GM21786 (cell line): ENCODE data around the gene ADAMTSL1.

Experiments
- ATAC-seq: cut with Tn5 transposase; IDR thresholded peaks from one replicate; pipeline ENCODE4 v1.9.1; 2021; ENCODE audit not compliant: unreplicated experiment

Gene ADAMTSL1

DNA sequence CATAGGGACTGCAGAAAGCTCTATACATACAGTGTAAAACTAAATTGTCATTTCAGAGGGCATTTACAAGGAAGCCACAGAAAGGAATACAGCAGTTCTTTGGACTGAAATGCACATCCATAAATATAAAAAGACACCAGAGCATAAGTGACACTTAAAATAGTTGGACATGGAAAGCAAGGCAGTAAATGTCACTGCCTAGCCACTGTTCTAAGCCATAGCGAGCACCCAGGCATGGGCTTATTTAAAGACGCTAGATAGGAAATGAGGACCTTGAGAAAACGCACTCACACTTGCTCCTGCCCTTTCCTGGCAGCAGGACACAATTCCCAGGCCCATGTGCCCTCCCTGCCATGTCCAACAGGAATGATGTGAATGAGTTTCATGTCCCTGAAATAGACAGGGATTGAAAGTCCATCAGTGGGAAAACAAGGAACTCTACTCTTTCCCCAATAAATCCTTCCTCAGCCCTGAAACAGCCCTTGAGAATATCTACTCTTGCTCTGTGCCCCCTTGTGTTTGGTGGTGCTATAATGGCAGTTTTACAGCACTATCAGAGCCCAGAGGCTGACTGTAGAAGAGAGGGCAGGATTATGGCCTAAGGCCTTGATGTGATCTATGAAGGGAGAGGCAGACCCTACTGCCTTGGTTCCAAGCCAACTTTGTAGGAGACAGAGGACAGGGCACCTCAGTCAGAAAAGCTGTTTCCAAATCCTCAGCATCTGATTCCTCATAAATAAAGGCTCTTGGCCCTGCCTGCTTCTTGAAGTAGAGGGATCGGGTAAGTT, 376.1 kb downstream of the ADAMTSL1 start:
- ATAC-seq: no peak

DNA sequence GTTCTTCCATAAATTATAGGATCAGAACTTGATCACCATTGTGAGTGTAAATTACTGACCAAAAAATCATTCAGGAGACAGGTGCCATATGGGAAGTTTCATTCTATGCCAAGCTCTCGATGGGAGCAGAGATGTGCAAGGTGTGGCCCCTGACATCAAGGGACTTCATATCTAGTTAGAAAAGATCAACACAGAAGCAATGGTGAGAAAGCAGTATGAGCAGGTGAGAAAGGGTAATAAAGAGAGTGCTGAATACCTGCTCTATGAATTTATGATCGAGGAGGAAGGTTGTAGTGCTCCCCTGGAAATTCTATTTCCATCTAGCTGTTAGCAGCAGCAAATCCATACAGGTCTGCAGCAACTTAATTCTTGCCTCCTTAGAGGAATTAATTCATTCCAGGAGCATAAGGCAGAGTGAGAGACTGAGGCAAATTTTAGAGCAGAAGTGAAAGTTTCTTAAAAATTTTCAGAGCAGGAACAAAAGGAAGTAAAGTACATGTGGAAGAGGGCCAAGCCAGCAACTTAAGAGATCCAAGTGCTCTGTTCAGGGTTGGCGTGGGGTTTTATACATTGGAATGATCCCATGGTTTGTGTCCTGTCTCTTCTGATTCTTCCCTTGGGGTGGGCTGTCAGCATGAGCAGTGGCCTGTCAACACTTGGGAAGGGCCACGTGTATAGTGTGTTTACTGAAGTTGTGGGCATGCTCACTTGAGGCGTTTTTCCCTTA, 377.3 kb downstream of the ADAMTSL1 start:
- ATAC-seq: no peak

GRCh38 chr9:18855656-18856055, 381.7 kb downstream of the ADAMTSL1 start:
- no peak for ATAC-seq

DNA sequence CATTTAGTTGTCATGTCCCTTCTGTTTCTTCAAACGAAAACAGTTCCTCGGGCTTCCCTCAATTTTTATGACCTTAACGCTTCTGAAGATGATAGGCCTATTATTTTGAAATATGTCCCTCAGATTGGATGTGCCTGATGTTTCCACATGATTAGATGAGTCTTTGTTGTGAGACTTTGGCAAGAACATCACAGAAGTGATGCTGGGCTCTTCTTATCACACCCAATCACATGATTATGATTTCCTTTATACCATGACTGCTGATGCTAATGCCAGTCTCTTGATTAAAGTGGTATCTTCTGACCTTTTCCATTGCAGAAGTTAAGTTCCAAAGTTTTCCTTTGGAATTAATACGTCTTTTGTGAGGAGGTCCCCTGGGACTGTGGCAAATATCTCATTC, 383.4 kb downstream of the ADAMTSL1 start:
- ATAC-seq: no peak

- no peak for ATAC-seq
Observed at GRCh38 chr9:18857769-18858168, 383.8 kb downstream of the ADAMTSL1 start.

- no peak for ATAC-seq
Observed at GRCh38 chr9:18861609-18862544, 387.9 kb downstream of the ADAMTSL1 start.

- no peak for ATAC-seq
Observed at GRCh38 chr9:18863791-18864190, 389.8 kb downstream of the ADAMTSL1 start.

DNA sequence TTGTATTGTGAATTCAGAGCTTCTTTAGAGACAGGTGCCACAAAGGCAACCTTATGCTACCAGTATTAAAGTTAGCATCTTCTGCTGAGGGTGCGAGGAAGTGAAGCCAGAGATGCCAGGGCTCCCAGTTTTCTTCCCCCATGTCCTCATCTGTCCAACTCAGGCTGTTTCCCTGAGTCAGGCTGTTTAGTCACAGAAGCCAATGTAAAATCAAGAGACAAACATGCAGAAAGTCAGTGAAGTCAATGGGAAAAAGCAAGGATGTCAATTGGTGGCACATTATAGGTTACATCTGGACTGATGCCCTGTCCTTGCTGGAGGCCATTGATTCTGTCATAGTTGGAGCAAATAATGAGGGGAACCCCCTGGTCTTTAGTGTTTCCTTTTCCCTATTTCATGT, 390.6 kb downstream of the ADAMTSL1 start:
- ATAC-seq: no peak

GRCh38 chr9:18865542-18865941, 391.6 kb downstream of the ADAMTSL1 start:
- ATAC-seq: no peak

DNA sequence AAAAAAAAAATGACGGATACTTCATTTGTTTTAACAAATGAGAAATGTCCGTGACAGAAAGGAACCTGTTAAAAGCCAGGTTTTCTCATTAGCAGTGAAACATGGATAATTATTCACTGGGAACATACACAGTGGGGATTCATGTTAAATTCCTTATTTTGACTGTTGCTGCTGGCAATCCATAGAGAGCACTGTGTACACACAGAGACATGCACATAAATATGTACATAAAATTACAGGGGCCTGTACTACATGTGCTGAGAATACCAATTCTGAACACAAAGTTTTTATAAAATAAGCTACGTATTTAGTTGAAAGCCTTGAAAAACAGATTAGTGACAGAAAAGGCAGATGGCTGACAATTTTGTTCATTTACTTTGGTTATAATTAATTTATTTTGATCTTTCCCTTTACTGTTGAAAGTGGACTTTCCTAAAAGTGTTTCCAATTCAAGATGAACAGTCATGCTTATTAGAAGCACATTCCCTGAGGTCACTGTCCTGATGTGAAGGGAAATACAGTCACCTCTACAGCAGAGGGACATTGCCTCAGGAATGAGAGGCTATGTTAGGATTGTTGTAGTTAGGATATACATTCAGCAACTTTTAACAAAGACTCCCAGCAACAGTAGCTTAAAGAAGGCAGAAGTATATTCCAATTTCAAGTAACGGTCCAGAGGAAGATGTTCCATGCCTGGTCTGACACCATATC, 392.3 kb downstream of the ADAMTSL1 start:
- ATAC-seq: no peak

DNA sequence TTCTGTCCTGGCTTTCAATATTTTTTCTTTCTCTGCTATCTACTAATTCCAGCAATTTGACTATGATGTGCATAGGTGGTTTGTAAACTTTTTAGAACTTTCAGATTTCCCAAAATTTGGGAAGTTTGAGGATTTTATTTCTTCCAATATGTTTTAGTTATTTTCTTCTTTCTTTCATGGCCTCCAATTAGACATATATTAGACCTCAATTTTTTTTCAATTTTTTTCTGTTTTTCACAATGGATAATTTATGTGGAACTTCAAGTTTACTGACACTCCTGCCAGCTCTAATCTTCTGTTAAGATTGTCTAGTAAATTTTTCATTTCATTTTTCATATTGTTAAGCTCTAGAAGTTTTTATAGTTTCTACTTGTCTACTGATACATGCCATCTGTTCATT, 395.8 kb downstream of the ADAMTSL1 start:
- ATAC-seq: no peak

GRCh38 chr9:18874069-18874468, 400.1 kb downstream of the ADAMTSL1 start:
- no peak for ATAC-seq

- peak; percentile 69 for ATAC-seq
Observed at GRCh38 chr9:18874990-18875389, 401.0 kb downstream of the ADAMTSL1 start.

DNA sequence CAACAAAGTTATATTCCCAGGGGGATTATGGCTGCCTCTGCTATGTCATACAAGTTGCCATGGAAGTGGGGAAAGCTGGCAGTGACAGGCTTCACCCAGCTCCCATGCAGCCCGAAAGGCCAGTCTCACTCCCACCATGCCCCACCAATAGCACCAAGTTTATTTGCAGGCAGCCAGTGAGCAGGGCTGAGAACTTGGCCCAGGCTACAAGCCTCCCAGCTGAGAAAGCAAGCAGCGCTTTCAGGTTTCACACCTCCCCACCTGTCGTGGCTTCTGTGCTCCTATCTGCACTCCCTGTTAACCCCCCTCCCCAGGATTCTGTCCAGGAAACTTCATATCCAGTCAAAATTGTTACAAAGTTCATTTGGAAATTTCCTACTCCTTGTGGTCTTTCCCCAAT, 404.0 kb downstream of the ADAMTSL1 start:
- ATAC-seq: no peak

- no peak for ATAC-seq
Observed at GRCh38 chr9:18881758-18882157, 407.8 kb downstream of the ADAMTSL1 start.

GRCh38 chr9:18887546-18887945, 413.6 kb downstream of the ADAMTSL1 start:
- ATAC-seq: no peak

DNA sequence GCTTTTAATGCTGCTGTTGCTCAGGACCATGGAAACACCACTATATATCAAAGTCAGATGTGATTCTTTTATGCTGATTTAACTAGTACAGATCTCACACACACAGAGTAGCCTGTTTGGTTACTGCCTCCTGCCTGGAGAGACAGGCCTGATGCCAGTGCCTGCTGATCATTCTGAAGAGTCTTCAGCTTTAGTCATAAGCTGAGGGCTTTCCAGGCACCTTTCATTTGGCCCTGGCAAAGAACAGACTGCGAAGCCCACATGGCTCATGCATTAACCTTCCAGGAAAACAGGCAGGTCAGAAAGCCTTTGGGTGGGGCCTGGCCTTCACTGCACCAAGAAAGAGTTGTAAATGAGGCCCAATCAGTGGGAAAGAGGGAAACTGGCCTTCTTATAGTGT, 414.3 kb downstream of the ADAMTSL1 start:
- ATAC-seq: no peak

DNA sequence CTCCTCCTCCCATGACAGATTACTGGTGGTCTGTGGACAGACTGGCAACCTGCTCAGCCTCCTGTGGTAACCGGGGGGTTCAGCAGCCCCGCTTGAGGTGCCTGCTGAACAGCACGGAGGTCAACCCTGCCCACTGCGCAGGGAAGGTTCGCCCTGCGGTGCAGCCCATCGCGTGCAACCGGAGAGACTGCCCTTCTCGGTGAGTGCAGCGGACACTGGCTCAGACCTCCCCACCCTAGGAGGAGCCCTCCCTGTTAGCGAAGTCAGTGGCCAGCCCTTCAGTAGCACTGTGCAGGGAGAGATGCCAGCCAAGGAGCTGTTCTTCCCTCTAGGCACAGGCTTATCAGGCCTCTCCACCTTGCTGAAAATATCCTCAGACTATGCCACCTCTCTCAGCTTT, 415.6 kb downstream of the ADAMTSL1 start:
- no peak for ATAC-seq

- ATAC-seq: peak; percentile 76
Observed at GRCh38 chr9:18890372-18890771, 416.4 kb downstream of the ADAMTSL1 start.

DNA sequence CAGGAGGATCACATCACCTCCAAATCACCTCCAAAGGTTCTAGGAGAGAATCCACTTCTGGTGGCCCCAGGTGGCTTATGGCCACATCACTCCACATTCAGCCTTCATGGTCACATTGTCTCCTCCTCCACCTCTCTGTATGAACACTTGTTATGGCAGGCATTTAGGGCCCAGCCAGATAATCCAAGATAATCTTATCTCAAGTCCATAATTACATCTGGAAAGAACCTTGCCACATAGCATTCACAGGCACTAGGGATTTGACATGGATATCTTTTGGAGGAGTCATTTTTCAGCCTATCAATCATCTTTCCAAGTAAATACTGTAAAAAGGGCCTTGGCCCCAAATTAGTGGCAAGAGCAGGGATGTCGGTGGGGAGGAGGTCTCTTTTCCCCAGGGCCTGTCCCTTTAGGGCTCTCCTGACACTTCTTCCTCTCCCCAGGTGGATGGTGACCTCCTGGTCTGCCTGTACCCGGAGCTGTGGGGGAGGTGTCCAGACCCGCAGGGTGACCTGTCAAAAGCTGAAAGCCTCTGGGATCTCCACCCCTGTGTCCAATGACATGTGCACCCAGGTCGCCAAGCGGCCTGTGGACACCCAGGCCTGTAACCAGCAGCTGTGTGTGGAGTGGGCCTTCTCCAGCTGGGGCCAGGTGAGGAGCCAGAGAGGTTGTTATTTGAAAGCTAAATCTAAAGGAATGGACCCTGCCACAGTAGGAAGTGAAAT, 418.2 kb downstream of the ADAMTSL1 start:
- ATAC-seq: no peak
